ENCODE results near the gene SCG5. TPM values are rescaled to one million over a fixed set of nuclear protein-coding genes. Genes with fewer than 3 reads are reported as not detected.
A peak's percentile ranks its signal among the peaks of the same experiment; 100 is the strongest.

SCG5 gene
- total and polyA plus RNA-seq, 4 donors: 2.9 to 13.4 (median 10.1) TPM

GRCh38 chr15:32688151-32688639 is 46.7 kb downstream of the SCG5 start:
- Histone ChIP-seq H3K4me1 (ENCODE audit: control insufficient read depth in 4 of 4, insufficient read depth in 4 of 4, low read length in 3 of 4) (peaks cover 2 to 13% (median 3%) of the 10 kb centered on the region in 4 donors), H3K4me3 (ENCODE audit: low read depth in 1 of 3, low read length in 3 of 3) (no peak overlapping the region), H3K36me3 (ENCODE audit: control insufficient read depth in 4 of 4, insufficient read depth in 3 of 4, low read depth in 1 of 4, low read length in 3 of 4) (peaks cover 0 to 28% (median 14%) of the 10 kb centered on the region in 4 donors), H3K9me3 (ENCODE audit: control insufficient read depth in 4 of 4, low read length in 3 of 4) (no peaks in the 10 kb centered on the region), H3K9ac (ENCODE audit: low read depth in 1 of 2, low read length in 2 of 2) (no peak overlapping the region), H3K27ac (ENCODE audit: low read depth in 1 of 2, low read length in 2 of 2) (peak overlapping the region in 1 of 2 donors; percentile 41), H3K27me3 (ENCODE audit: control insufficient read depth in 4 of 4, insufficient read depth in 4 of 4, low read length in 3 of 4) (no peaks in the 10 kb centered on the region)
- no peak for TF ChIP-seq TAF1 (conservative IDR thresholded peaks at IDR 0.05)
- no peak for TF ChIP-seq ATF3 (IDR thresholded peaks at IDR 0.05)
- TF ChIP-seq, protein P1, sequence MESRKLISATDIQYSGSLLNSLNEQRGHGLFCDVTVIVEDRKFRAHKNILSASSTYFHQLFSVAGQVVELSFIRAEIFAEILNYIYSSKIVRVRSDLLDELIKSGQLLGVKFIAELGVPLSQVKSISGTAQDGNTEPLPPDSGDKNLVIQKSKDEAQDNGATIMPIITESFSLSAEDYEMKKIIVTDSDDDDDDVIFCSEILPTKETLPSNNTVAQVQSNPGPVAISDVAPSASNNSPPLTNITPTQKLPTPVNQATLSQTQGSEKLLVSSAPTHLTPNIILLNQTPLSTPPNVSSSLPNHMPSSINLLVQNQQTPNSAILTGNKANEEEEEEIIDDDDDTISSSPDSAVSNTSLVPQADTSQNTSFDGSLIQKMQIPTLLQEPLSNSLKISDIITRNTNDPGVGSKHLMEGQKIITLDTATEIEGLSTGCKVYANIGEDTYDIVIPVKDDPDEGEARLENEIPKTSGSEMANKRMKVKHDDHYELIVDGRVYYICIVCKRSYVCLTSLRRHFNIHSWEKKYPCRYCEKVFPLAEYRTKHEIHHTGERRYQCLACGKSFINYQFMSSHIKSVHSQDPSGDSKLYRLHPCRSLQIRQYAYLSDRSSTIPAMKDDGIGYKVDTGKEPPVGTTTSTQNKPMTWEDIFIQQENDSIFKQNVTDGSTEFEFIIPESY (IDR thresholded peaks at IDR 0.05): no peak
- TF ChIP-seq, protein P2, sequence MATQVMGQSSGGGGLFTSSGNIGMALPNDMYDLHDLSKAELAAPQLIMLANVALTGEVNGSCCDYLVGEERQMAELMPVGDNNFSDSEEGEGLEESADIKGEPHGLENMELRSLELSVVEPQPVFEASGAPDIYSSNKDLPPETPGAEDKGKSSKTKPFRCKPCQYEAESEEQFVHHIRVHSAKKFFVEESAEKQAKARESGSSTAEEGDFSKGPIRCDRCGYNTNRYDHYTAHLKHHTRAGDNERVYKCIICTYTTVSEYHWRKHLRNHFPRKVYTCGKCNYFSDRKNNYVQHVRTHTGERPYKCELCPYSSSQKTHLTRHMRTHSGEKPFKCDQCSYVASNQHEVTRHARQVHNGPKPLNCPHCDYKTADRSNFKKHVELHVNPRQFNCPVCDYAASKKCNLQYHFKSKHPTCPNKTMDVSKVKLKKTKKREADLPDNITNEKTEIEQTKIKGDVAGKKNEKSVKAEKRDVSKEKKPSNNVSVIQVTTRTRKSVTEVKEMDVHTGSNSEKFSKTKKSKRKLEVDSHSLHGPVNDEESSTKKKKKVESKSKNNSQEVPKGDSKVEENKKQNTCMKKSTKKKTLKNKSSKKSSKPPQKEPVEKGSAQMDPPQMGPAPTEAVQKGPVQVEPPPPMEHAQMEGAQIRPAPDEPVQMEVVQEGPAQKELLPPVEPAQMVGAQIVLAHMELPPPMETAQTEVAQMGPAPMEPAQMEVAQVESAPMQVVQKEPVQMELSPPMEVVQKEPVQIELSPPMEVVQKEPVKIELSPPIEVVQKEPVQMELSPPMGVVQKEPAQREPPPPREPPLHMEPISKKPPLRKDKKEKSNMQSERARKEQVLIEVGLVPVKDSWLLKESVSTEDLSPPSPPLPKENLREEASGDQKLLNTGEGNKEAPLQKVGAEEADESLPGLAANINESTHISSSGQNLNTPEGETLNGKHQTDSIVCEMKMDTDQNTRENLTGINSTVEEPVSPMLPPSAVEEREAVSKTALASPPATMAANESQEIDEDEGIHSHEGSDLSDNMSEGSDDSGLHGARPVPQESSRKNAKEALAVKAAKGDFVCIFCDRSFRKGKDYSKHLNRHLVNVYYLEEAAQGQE (IDR thresholded peaks at IDR 0.05): no peak
- TF ChIP-seq CTCF (IDR thresholded peaks at IDR 0.05; ENCODE audit: low read depth, low read length, missing input control): no peak
- TF ChIP-seq HNF4G (IDR thresholded peaks at IDR 0.05): no peak
- TF ChIP-seq NR2F2 (IDR thresholded peaks at IDR 0.05): no peak
- no peak for TF ChIP-seq FOXA1 (IDR thresholded peaks at IDR 0.05)
- TF ChIP-seq FOXA2 (IDR thresholded peaks at IDR 0.05): peak; percentile 83
- TF ChIP-seq SP1 (IDR thresholded peaks at IDR 0.05): peak; percentile 13
- TF ChIP-seq EGR1 (IDR thresholded peaks at IDR 0.05; ENCODE audit: low read depth in 2 of 2): no peak
- TF ChIP-seq RAD21 (IDR thresholded peaks at IDR 0.05): no peak
- peak in 1 of 2 donors; percentile 18 for TF ChIP-seq JUND (IDR thresholded peaks at IDR 0.05)
- no peak for TF ChIP-seq GABPA (IDR thresholded peaks at IDR 0.05 in 1 of 2, conservative IDR thresholded peaks at IDR 0.05 in 1 of 2)
- TF ChIP-seq, protein P3, sequence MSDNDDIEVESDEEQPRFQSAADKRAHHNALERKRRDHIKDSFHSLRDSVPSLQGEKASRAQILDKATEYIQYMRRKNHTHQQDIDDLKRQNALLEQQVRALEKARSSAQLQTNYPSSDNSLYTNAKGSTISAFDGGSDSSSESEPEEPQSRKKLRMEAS (IDR thresholded peaks at IDR 0.05): peak; percentile 21
- TF ChIP-seq HNF4A (conservative IDR thresholded peaks at IDR 0.05): peak in 1 of 2 donors; percentile 9
- TF ChIP-seq RXRA (IDR thresholded peaks at IDR 0.05): peak in 1 of 2 donors; percentile 42
- peak; percentile 60 for TF ChIP-seq YY1 (IDR thresholded peaks at IDR 0.05)
- DNase-seq (ENCODE audit: low spot score): peak; percentile 50
- WGBS: 29% methylated on average over 2 of the region's 2 CpGs

Data from liver (tissue), 9 donors.